GM23338 (cell line): ENCODE measurements around the gene CCNG2. TPM values are rescaled to one million over a fixed set of nuclear protein-coding genes. Genes with fewer than 3 reads are reported as not detected.

Experiments
- ATAC-seq: fragments of 200-7000 bp; cut with Tn5 transposase; 3 replicates; pipeline ENCODE4 v1.9.1; 2020
- DNase-seq: peaks from one replicate; pipeline ENCODE4 v3.0.0-alpha.2; 2015; ENCODE audit warnings: low spot score
- H2AFZ ChIP-seq: fragments of 200-600 bp; sonication (generic); 2 replicates; pipeline ENCODE4 v1.8.0; 2016; ENCODE audit warnings: antibody characterized with exemption, mild to moderate bottlenecking, moderate library complexity
- H3F3A ChIP-seq: fragments of 200-600 bp; sonication (generic); replicated peaks from 2 replicates; pipeline ENCODE4 v1.8.0; 2017; ENCODE audit warnings: antibody characterized with exemption, mixed run types, low read depth
- H3K27ac ChIP-seq: fragments of 200-600 bp; sonication (generic); 2 replicates; pipeline ENCODE4 v1.6.1; 2016; ENCODE audit warnings: low read depth
- H3K27me3 ChIP-seq: fragments of 200-600 bp; sonication (generic); 2 replicates; pipeline ENCODE4 v1.8.0; 2016; ENCODE audit warnings: mild to moderate bottlenecking, mixed run types, moderate library complexity; ENCODE audit not compliant: insufficient read depth
- H3K36me3 ChIP-seq: fragments of 200-600 bp; sonication (generic); 2 replicates; pipeline ENCODE4 v1.8.0; 2016; ENCODE audit warnings: mild to moderate bottlenecking; ENCODE audit not compliant: insufficient read depth
- H3K4me1 ChIP-seq: fragments of 200-600 bp; sonication (generic); 2 replicates; pipeline ENCODE4 v1.8.0; 2016; ENCODE audit warnings: mild to moderate bottlenecking, moderate library complexity; ENCODE audit not compliant: insufficient read depth
- H3K4me2 ChIP-seq: fragments of 200-600 bp; sonication (generic); 2 replicates; pipeline ENCODE4 v1.7.1; 2017; ENCODE audit warnings: mixed run types
- H3K4me3 ChIP-seq: fragments of 200-600 bp; sonication (generic); 2 replicates; pipeline ENCODE4 v1.6.1; 2016; ENCODE audit warnings: mixed run types
- H3K79me2 ChIP-seq: fragments of 200-600 bp; sonication (generic); replicated peaks from 2 replicates; pipeline ENCODE4 v1.8.0; 2017; ENCODE audit warnings: mild to moderate bottlenecking; ENCODE audit not compliant: insufficient read depth
- H3K9me2 ChIP-seq: fragments of 200-600 bp; sonication (generic); 2 replicates; pipeline ENCODE4 v1.8.0; 2017; ENCODE audit not compliant: insufficient read depth
- H4K20me1 ChIP-seq: fragments of 200-600 bp; sonication (generic); replicated peaks from 2 replicates; pipeline ENCODE4 v1.8.0; 2017; ENCODE audit warnings: mild to moderate bottlenecking; ENCODE audit not compliant: insufficient read depth
- H3K27ac Mint-ChIP-seq: 2 replicates; pipeline ENCODE4 v1.8.0; 2020; ENCODE audit warnings: inconsistent platforms, mild to moderate bottlenecking, moderate library complexity, mixed read lengths
- H3K27me3 Mint-ChIP-seq: 3 replicates; pipeline ENCODE4 v1.8.0; 2022; ENCODE audit warnings: low read depth, mild to moderate bottlenecking, moderate library complexity, mixed read lengths, inconsistent platforms; ENCODE audit not compliant: insufficient read depth, poor library complexity
- H3K36me3 Mint-ChIP-seq: 3 replicates; pipeline ENCODE4 v1.8.0; 2021; ENCODE audit warnings: low read depth, mild to moderate bottlenecking, inconsistent platforms, moderate library complexity, mixed read lengths
- H3K4me1 Mint-ChIP-seq: 3 replicates; pipeline ENCODE4 v1.8.0; 2020; ENCODE audit warnings: mild to moderate bottlenecking, inconsistent platforms, mixed read lengths
- H3K4me3 Mint-ChIP-seq: 3 replicates; pipeline ENCODE4 v1.8.0; 2021; ENCODE audit warnings: moderate library complexity, mild to moderate bottlenecking, inconsistent platforms, mixed read lengths
- H3K9me3 Mint-ChIP-seq: 3 replicates; pipeline ENCODE4 v1.8.0; 2020; ENCODE audit warnings: moderate library complexity, mild to moderate bottlenecking, inconsistent platforms, mixed read lengths
- CREB1 ChIP-seq: fragments of 250-450 bp; sonication (Bioruptor Pico); IDR thresholded peaks from 2 replicates; pipeline ENCODE4 v1.5.0; 2020; ENCODE audit warnings: low read depth, mild to moderate bottlenecking, moderate library complexity
- EZH2 ChIP-seq: fragments of 200-600 bp; sonication (generic); IDR thresholded peaks from one replicate; pipeline ENCODE4 v1.8.0; 2017; ENCODE audit warnings: antibody characterized with exemption, mild to moderate bottlenecking, low read depth; ENCODE audit not compliant: unreplicated experiment
- EZH2phosphoT487 ChIP-seq: fragments of 200-600 bp; sonication (generic); IDR thresholded peaks from one replicate; pipeline ENCODE4 v1.8.1; 2018; ENCODE audit warnings: antibody characterized with exemption; ENCODE audit not compliant: unreplicated experiment
- JUNB ChIP-seq: IDR thresholded peaks from one replicate; pipeline ENCODE4 v1.6.1; 2016; ENCODE audit warnings: antibody characterized with exemption; ENCODE audit not compliant: unreplicated experiment
- NANOG ChIP-seq: IDR thresholded peaks from 2 replicates; pipeline ENCODE4 v1.6.1; 2016; ENCODE audit warnings: antibody characterized with exemption, borderline replicate concordance
- POLR2AphosphoS5 ChIP-seq: IDR thresholded peaks from 2 replicates; pipeline ENCODE4 v1.6.1; 2016; ENCODE audit warnings: antibody characterized with exemption, low read depth
- REST ChIP-seq: IDR thresholded peaks from one replicate; pipeline ENCODE4 v1.6.1; 2018; ENCODE audit warnings: antibody characterized with exemption; ENCODE audit not compliant: unreplicated experiment
- STAT1 ChIP-seq: IDR thresholded peaks from one replicate; pipeline ENCODE4 v1.6.1; 2016; ENCODE audit warnings: antibody characterized with exemption; ENCODE audit not compliant: unreplicated experiment
- ZNF114 ChIP-seq: fragments of 250-450 bp; sonication (Bioruptor Pico); IDR thresholded peaks from 2 replicates; pipeline ENCODE4 v1.5.0; 2020; ENCODE audit warnings: mild to moderate bottlenecking, moderate library complexity
- ZNF331 ChIP-seq: fragments of 250-450 bp; sonication (Bioruptor Pico); IDR thresholded peaks from 2 replicates; pipeline ENCODE4 v1.5.0; 2020; ENCODE audit warnings: low read depth, mild to moderate bottlenecking, moderate library complexity
- ZNF462 ChIP-seq: fragments of 250-450 bp; sonication (Bioruptor Pico); IDR thresholded peaks from 2 replicates; pipeline ENCODE4 v1.5.0; 2020; ENCODE audit warnings: mild to moderate bottlenecking, moderate library complexity
- polyA plus RNA-seq: library from polyadenylated mRNA; unstranded; fragments of >200 nt; fragmentation: Nextera tagmentation; extraction: Ambion mirVana; gene quantifications from 2 replicates; pipeline ENCODE4 v1.2.1, GENCODE V29; 2016
- total RNA-seq: library from RNA; depleted of rRNA; stranded (reverse); fragments of >200 nt; shearing (Covaris generic); gene quantifications from 2 replicates; pipeline ENCODE4 v1.2.3, GENCODE V29; 2014
- TF ChIP-seq, protein P1 (sequence below): IDR thresholded peaks from 2 replicates; pipeline ENCODE4 v1.6.1; 2016; ENCODE audit warnings: antibody characterized with exemption
- TF ChIP-seq, protein P2 (sequence below), 2 experiments: fragments of 200-600 bp in 1 of 2; sonication (generic) in 1 of 2; conservative IDR thresholded peaks; 2 replicates each; pipeline versions ENCODE4 v1.5.1 to v1.6.1; 2016 to 2017; ENCODE audit warnings: antibody characterized with exemption in 2 of 2, low read depth in 2 of 2, mild to moderate bottlenecking in 2 of 2, moderate library complexity in 1 of 2

Gene CCNG2
- total and polyA plus RNA-seq, 2 experiments from 2014 or later, result 7.1 to 16.5 TPM

DNA sequence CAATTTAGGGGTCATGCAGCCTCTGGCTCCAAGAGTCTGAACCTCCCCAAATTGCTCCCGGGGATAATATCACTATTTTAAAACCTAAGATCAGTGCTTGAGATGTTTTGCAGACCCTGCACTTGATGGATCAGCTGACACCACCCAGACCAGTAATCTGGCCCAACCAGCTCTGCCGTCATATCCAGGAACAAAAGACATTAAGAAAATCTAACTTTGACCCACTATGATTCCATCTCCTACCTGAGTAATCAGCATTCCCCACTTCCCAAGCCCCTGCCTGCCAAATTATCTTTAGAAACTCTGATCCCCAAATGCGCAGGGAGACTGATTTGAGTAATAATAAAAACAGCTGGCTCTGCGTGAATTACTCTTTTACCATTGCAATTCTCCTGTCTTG, 34.4 kb upstream of the CCNG2 start:
- no peaks in the 10 kb centered on the region for H3K36me3 Mint-ChIP-seq
- H3K27me3 Mint-ChIP-seq, result peaks cover 3% of the 10 kb centered on the region
- Histone ChIP-seq H3K4me1 (peaks cover 32% of the 10 kb centered on the region), H3F3A (no peaks in the 10 kb centered on the region), H3K4me2 (0 out of 2 replicates have a peak overlapping the region, but pooled peaks have one; percentile 15), H3K27me3 (no peaks in the 10 kb centered on the region), H3K27ac (no peak overlapping the region), H3K9me2 (no peaks in the 10 kb centered on the region), H3K36me3 (no peaks in the 10 kb centered on the region), H2AFZ (0 out of 2 replicates have a peak overlapping the region, but pooled peaks have one; percentile 45), H4K20me1 (no peaks in the 10 kb centered on the region), H3K79me2 (no peaks in the 10 kb centered on the region), H3K4me3 (no peak overlapping the region)
- TF ChIP-seq ZNF331 (no peak), POLR2AphosphoS5 (no peak), EZH2 (no peak), JUNB (no peak), ZNF114 (CRISPR knock-in tag) (no peak), ZNF462 (no peak), STAT1 (no peak), EZH2phosphoT487 (no peak), CREB1 (CRISPR knock-in tag) (no peak), NANOG (no peak), REST (no peak)
- TF ChIP-seq, protein P1, sequence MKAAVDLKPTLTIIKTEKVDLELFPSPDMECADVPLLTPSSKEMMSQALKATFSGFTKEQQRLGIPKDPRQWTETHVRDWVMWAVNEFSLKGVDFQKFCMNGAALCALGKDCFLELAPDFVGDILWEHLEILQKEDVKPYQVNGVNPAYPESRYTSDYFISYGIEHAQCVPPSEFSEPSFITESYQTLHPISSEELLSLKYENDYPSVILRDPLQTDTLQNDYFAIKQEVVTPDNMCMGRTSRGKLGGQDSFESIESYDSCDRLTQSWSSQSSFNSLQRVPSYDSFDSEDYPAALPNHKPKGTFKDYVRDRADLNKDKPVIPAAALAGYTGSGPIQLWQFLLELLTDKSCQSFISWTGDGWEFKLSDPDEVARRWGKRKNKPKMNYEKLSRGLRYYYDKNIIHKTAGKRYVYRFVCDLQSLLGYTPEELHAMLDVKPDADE, result no peak
- TF ChIP-seq, protein P2, sequence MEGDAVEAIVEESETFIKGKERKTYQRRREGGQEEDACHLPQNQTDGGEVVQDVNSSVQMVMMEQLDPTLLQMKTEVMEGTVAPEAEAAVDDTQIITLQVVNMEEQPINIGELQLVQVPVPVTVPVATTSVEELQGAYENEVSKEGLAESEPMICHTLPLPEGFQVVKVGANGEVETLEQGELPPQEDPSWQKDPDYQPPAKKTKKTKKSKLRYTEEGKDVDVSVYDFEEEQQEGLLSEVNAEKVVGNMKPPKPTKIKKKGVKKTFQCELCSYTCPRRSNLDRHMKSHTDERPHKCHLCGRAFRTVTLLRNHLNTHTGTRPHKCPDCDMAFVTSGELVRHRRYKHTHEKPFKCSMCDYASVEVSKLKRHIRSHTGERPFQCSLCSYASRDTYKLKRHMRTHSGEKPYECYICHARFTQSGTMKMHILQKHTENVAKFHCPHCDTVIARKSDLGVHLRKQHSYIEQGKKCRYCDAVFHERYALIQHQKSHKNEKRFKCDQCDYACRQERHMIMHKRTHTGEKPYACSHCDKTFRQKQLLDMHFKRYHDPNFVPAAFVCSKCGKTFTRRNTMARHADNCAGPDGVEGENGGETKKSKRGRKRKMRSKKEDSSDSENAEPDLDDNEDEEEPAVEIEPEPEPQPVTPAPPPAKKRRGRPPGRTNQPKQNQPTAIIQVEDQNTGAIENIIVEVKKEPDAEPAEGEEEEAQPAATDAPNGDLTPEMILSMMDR (conservative IDR thresholded peaks at IDR 0.05; ENCODE audit: low read depth in 2 of 2), result no peak
- no peaks in the 10 kb centered on the region for H3K9me3 Mint-ChIP-seq
- H3K4me1 Mint-ChIP-seq, result peaks cover 23% of the 10 kb centered on the region
- H3K4me3 Mint-ChIP-seq, result no peak overlapping the region
- H3K27ac Mint-ChIP-seq, result no peak overlapping the region
- no peak for DNase-seq
- no peak for ATAC-seq
